B cell (primary cell): Measurements from ENCODE around the gene LARGE1. TPM values are rescaled to one million over a fixed set of nuclear protein-coding genes. Genes with fewer than 3 reads are reported as not detected.

Source experiments
- ATAC-seq: fragments of 200-7000 bp; cut with Tn5 transposase; one replicate; pipeline ENCODE4 v1.10.0; 2021; ENCODE audit warnings: low read depth, mild to moderate bottlenecking, moderate number of reproducible peaks, moderate library complexity
- CTCF ChIA-PET: fragments of 350-600 bp; sonication (Branson Sonifier 250); formaldehyde crosslinking; loops from one replicate; lab custom pipeline; 2021; ENCODE audit warnings: antibody characterized with exemption, inconsistent platforms; lab: Charles Lee
- POLR2A ChIA-PET: fragments of 350-600 bp; sonication (Branson Sonifier 250); formaldehyde crosslinking; loops from one replicate; lab custom pipeline; 2021; ENCODE audit warnings: antibody characterized with exemption; lab: Charles Lee
- DNase-seq: peaks from one replicate; pipeline ENCODE4 v3.0.0; 2013
- H2AFZ ChIP-seq: 2 replicates; pipeline ENCODE4 v1.6.1; 2012; ENCODE audit warnings: mild to moderate bottlenecking, low read depth, low read length; ENCODE audit not compliant: insufficient read depth, poor library complexity, severe bottlenecking
- H3K27ac ChIP-seq, 2 donors: 1 replicate in 1 of 2; 2 replicates in 1 of 2; pipeline ENCODE4 v1.5.1; 2012 to 2013; ENCODE audit warnings: low read length in 2 of 2, mild to moderate bottlenecking in 2 of 2, moderate library complexity in 1 of 2
- H3K27me3 ChIP-seq, 4 experiments: fragments of 200-600 bp in 1 of 4; sonication (generic) in 1 of 4; replicated peaks in 1 of 4; 1 replicate in 2 of 4; 2 replicates in 2 of 4; pipeline versions ENCODE4 v1.6.1 to v1.7.0; 2013 to 2016; ENCODE audit warnings: low read length in 3 of 4, mild to moderate bottlenecking in 2 of 4, mixed read lengths in 1 of 4, moderate library complexity in 1 of 4; ENCODE audit not compliant: insufficient read depth in 4 of 4, control insufficient read depth in 3 of 4; ENCODE audit errors: control extremely low read depth in 1 of 4
- H3K36me3 ChIP-seq, 2 experiments: replicated peaks in 1 of 2; 1 replicate in 1 of 2; 2 replicates in 1 of 2; pipeline versions ENCODE4 v1.6.1 to v1.7.1; 2013; ENCODE audit warnings: low read length in 1 of 2; ENCODE audit not compliant: insufficient read depth in 2 of 2, control insufficient read depth in 1 of 2; ENCODE audit errors: control extremely low read depth in 1 of 2, extremely low read depth in 1 of 2
- H3K4me1 ChIP-seq, 2 donors: fragments of 200-600 bp in 1 of 2; sonication (generic) in 1 of 2; 1 replicate in 1 of 2; 2 replicates in 1 of 2; pipeline versions ENCODE4 v1.5.1 to v1.6.1; 2013 to 2017; ENCODE audit warnings: low read length in 2 of 2; ENCODE audit not compliant: control insufficient read depth in 2 of 2, insufficient read depth in 2 of 2
- H3K4me2 ChIP-seq: replicated peaks from 2 replicates; pipeline ENCODE3; 2012; ENCODE audit warnings: mild to moderate bottlenecking, low read depth, low read length; ENCODE audit not compliant: poor library complexity, severe bottlenecking
- H3K4me3 ChIP-seq, 5 experiments: fragments of 200-600 bp in 1 of 5; sonication (generic) in 1 of 5; 1 replicate in 3 of 5; 2 replicates in 2 of 5; pipeline versions ENCODE4 v1.5.1 to v1.7.0; 2011 to 2016; ENCODE audit warnings: low read length in 4 of 5, mild to moderate bottlenecking in 4 of 5, low read depth in 2 of 5, control low read depth in 1 of 5, moderate library complexity in 1 of 5; ENCODE audit not compliant: insufficient read depth in 1 of 5; ENCODE audit errors: control extremely low read depth in 1 of 5, extremely low read depth in 1 of 5
- H3K79me2 ChIP-seq: fragments of 200-600 bp; sonication (generic); one replicate; pipeline ENCODE4 v1.6.0; 2016; ENCODE audit warnings: low read length; ENCODE audit not compliant: control insufficient read depth, insufficient read depth
- H3K9ac ChIP-seq: fragments of 200-600 bp; sonication (generic); 2 replicates; pipeline ENCODE4 v1.6.1; 2017; ENCODE audit warnings: mild to moderate bottlenecking, low read length, moderate library complexity
- H3K9me3 ChIP-seq, 3 donors: one replicate each; pipeline versions ENCODE4 v1.6.1 to v1.7.1; 2013; ENCODE audit warnings: low read length in 2 of 3; ENCODE audit not compliant: control insufficient read depth in 2 of 3, insufficient read depth in 1 of 3; ENCODE audit errors: control extremely low read depth in 1 of 3
- H4K20me1 ChIP-seq: 2 replicates; pipeline ENCODE4 v1.6.0; 2012; ENCODE audit warnings: mild to moderate bottlenecking, low read length; ENCODE audit not compliant: insufficient read depth, control insufficient read depth, poor library complexity, severe bottlenecking
- H3K27ac Mint-ChIP-seq: one replicate; pipeline ENCODE4 v1.8.0; 2021; ENCODE audit warnings: mixed read lengths
- H3K27me3 Mint-ChIP-seq: one replicate; pipeline ENCODE4 v1.8.0; 2021; ENCODE audit warnings: mixed read lengths
- H3K4me1 Mint-ChIP-seq: one replicate; pipeline ENCODE4 v1.8.0; 2021; ENCODE audit warnings: mixed read lengths
- H3K4me3 Mint-ChIP-seq: one replicate; pipeline ENCODE4 v1.8.0; 2021; ENCODE audit warnings: mixed read lengths
- H3K9me3 Mint-ChIP-seq: one replicate; pipeline ENCODE4 v1.8.0; 2022; ENCODE audit warnings: mixed read lengths; ENCODE audit not compliant: insufficient read depth
- CTCF ChIP-seq: fragments of 200-600 bp; IDR thresholded peaks from one replicate; pipeline ENCODE4 v1.8.0; 2022; ENCODE audit warnings: antibody characterized with exemption, mild to moderate bottlenecking
- EZH2 ChIP-seq: IDR thresholded peaks from 2 replicates; pipeline ENCODE4 v1.6.1; 2012; ENCODE audit warnings: borderline replicate concordance, low read depth, mild to moderate bottlenecking, moderate library complexity, low read length; ENCODE audit not compliant: insufficient read depth, poor library complexity, severe bottlenecking
- WGBS: methylation state at CpG from one replicate; pipeline ENCODE4 v1.1.5; 2013; ENCODE audit warnings: missing lambda C conversion rate; ENCODE audit not compliant: insufficient coverage; 5-methylcytosine and 5-hydroxymethylcytosine counted together
- intact Hi-C: fragments of 100-400 bp; cut with micrococcal nuclease; formaldehyde crosslinking; loops from one replicate; pipeline ENCODE4 v1.10.0; 2022
- polyA plus RNA-seq: library from polyadenylated mRNA; depleted of rRNA; stranded (reverse); fragments of >200 nt; gene quantifications from 2 replicates; pipeline ENCODE4 v1.2.3, GENCODE V29; 2012
- total RNA-seq, 2 donors: library from RNA; stranded (reverse); fragments of 120-200 nt in 1 of 2; gene quantifications; 1 replicate in 1 of 2; 2 replicates in 1 of 2; pipeline versions ENCODE4 v1.2.3 to v1.2.4, GENCODE V29; 2013 to 2022

LARGE1 gene
- total and polyA plus RNA-seq, 2 donors (not counting 1 experiment from before 2014, with no cell fraction given), result 20.7 to 82.0 TPM

GRCh38 chr22:33896575-33897447 lies 23.5 kb downstream of the LARGE1 start:
- Mint-ChIP-seq H3K4me1 (peaks cover 75% of the 10 kb centered on the region), H3K27ac (peak overlapping the region; percentile 59), H3K4me3 (peak overlapping the region; percentile 72), H3K27me3 (no peaks in the 10 kb centered on the region), H3K9me3 (no peaks in the 10 kb centered on the region)
- 62% methylated on average over 8 of the region's 12 CpGs for WGBS
- H4K20me1 ChIP-seq, result peaks cover 80% of the 10 kb centered on the region
- H3K4me1 ChIP-seq, result peaks cover 28 to 29% of the 10 kb centered on the region in 2 donors
- H3K79me2 ChIP-seq, result peaks cover 95% of the 10 kb centered on the region
- H2AFZ ChIP-seq, result no peak overlapping the region
- H3K4me3 ChIP-seq, result no peak overlapping the region
- peaks cover 0 to 9% (median 8%) of the 10 kb centered on the region in 3 donors for H3K9me3 ChIP-seq
- POLR2A ChIA-PET, result interaction anchor here (0.8 kb wide), 1 partner anchor 14 kb away, joined by 3 read pairs; no protein-coding TSS in a partner anchor
- ATAC-seq (peak; percentile 55), DNase-seq (peak; percentile 27)
- peak overlapping the region; percentile 19 to 56 for H3K27ac ChIP-seq
- peak overlapping the region; percentile 41 for H3K4me2 ChIP-seq
- no peak overlapping the region for H3K9ac ChIP-seq
- intact Hi-C loops, result loop anchor here (1.0 to 2.0 kb wide), 2 partner anchors 24 to 44 kb away; partner anchors contain the start of gene LARGE1
- H3K27me3 ChIP-seq, result no peaks in the 10 kb centered on the region
- no peak for TF ChIP-seq CTCF
- no peak for TF ChIP-seq EZH2
- H3K36me3 ChIP-seq, result peaks cover 0 to 2% of the 10 kb centered on the region in 2 experiments
- CTCF ChIA-PET, result interaction anchor here (0.8 to 2.2 kb wide), 4 partner anchors 25 to 597 kb away, joined by 3 to 6 read pairs (median 4); no protein-coding TSS in a partner anchor
